Panc1 (cell line): ENCODE data around the gene ATP7B. TPM values are rescaled to one million over a fixed set of nuclear protein-coding genes. Genes with fewer than 3 reads are reported as not detected.

Experiments used
- ATAC-seq: fragments of 200-7000 bp; cut with Tn5 transposase; 2 replicates; pipeline ENCODE4 v1.9.1; 2020; ENCODE audit warnings: mild to moderate bottlenecking, moderate library complexity
- BruUV-seq: library from RNA; stranded (reverse); fragments of 400-500 nt; replicated peaks from 2 replicates; lab custom pipeline; 2021; lab: Mats Ljungman, UMichigan
- CTCF ChIA-PET: fragments of 300-600 bp; sonication (Branson Sonifier 250); formaldehyde crosslinking; loops from one replicate; lab custom pipeline; 2022; ENCODE audit warnings: antibody characterized with exemption; lab: Charles Lee
- POLR2A ChIA-PET: fragments of 300-600 bp; sonication (Branson Sonifier 250); formaldehyde crosslinking; loops from one replicate; lab custom pipeline; 2022; ENCODE audit warnings: antibody characterized with exemption; lab: Charles Lee
- DNase-seq: peaks from one replicate; pipeline ENCODE4 v3.0.0-alpha.2; 2010; ENCODE audit warnings: low read depth, low spot score
- H3K27ac ChIP-seq: 2 replicates; pipeline ENCODE4 v1.5.1; 2011; ENCODE audit warnings: mild to moderate bottlenecking, low read length, inconsistent platforms
- H3K27me3 ChIP-seq: fragments of 200-500 bp; sonication (Bioruptor generic); 2 replicates; pipeline ENCODE4 v1.6.0; 2014; ENCODE audit warnings: low read length, inconsistent platforms; ENCODE audit not compliant: control insufficient read depth, insufficient read depth
- H3K36me3 ChIP-seq: fragments of 200-500 bp; sonication (Bioruptor generic); 2 replicates; pipeline ENCODE4 v1.5.1; 2014; ENCODE audit warnings: inconsistent platforms, mild to moderate bottlenecking, low read length, moderate library complexity; ENCODE audit not compliant: control insufficient read depth, insufficient read depth
- H3K4me1 ChIP-seq: 2 replicates; pipeline ENCODE4 v1.5.1; 2011; ENCODE audit warnings: inconsistent platforms, mild to moderate bottlenecking, low read length, moderate library complexity; ENCODE audit not compliant: control insufficient read depth, insufficient read depth
- H3K4me3 ChIP-seq, 2 experiments: 2 replicates each; pipeline ENCODE4 v1.5.1; 2011 to 2012; ENCODE audit warnings: low read depth in 2 of 2, low read length in 2 of 2, mild to moderate bottlenecking in 2 of 2, inconsistent platforms in 1 of 2, moderate library complexity in 1 of 2
- H3K9me3 ChIP-seq: fragments of 200-500 bp; sonication (Bioruptor generic); 2 replicates; pipeline ENCODE4 v1.5.1; 2014; ENCODE audit warnings: low read depth, mild to moderate bottlenecking, inconsistent platforms, low read length, moderate library complexity; ENCODE audit not compliant: control insufficient read depth, insufficient read depth
- POLR2AphosphoS5 ChIP-seq: IDR thresholded peaks from 2 replicates; pipeline ENCODE4 v1.6.1; 2012; ENCODE audit warnings: mild to moderate bottlenecking, low read depth, low read length, moderate library complexity
- SIN3A ChIP-seq: IDR thresholded peaks from 2 replicates; pipeline ENCODE4 v1.6.1; 2012; ENCODE audit warnings: low read depth, mild to moderate bottlenecking, low read length, moderate library complexity, borderline replicate concordance; ENCODE audit not compliant: insufficient read depth
- TCF7L2 ChIP-seq: IDR thresholded peaks from 2 replicates; pipeline ENCODE4 v1.6.1; 2011; ENCODE audit warnings: mild to moderate bottlenecking, low read depth, low read length, inconsistent platforms
- in situ Hi-C: cut with HindIII; loops from 2 replicates; pipeline ENCODE4 v1.10.0; 2016; ENCODE audit warnings: low sequenced_read_pairs, low pct_unique_long_range_greater_than_20kb
- intact Hi-C: fragments of 100-400 bp; cut with micrococcal nuclease; formaldehyde crosslinking; loops from one replicate; pipeline ENCODE4 v1.10.0; 2022; ENCODE audit not compliant: unreplicated experiment
- total RNA-seq: library from RNA; stranded (reverse); gene quantifications from one replicate; pipeline ENCODE4 v1.2.1, GENCODE V29; 2021; ENCODE audit not compliant: unreplicated experiment
- TF ChIP-seq, protein P1 (sequence below), 2 experiments: IDR thresholded peaks; 2 replicates each; pipeline ENCODE4 v1.6.1; 2011 to 2012; ENCODE audit warnings: low read depth in 2 of 2, control low read depth in 1 of 2, low read length in 1 of 2, mild to moderate bottlenecking in 1 of 2, moderate library complexity in 1 of 2; ENCODE audit not compliant: insufficient read depth in 1 of 2
- TF ChIP-seq, protein P2 (sequence below): fragments of 450-650 bp; IDR thresholded peaks from 2 replicates; pipeline ENCODE4 v1.5.1; 2017; ENCODE audit warnings: mild to moderate bottlenecking

Gene ATP7B
- total RNA-seq, 1 experiment from 2014 or later: 19.6 TPM

DNA sequence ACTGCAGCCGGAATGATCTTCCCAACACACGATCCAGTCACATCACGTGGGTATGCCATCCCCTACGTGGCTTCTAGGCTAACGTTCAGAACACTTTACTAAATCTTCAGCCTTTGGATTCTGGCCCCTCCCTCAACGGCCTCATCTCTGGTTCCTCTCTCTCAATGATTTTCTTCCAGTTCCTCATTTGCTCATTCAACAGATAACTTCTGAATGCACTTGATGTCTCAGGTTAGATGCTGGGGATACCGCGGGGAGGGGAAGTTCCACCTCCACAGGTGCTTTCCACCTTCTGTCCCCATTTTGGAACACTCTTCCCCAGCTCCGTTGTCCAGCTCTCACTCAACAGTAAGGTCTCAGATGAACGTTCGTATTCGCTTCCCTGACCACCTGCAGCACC lies 66.1 kb downstream of the ATP7B start:
- POLR2A ChIA-PET: no interaction called here
- H3K9me3 ChIP-seq: no peaks in the 10 kb centered on the region
- CTCF ChIA-PET: no interaction called here
- ATAC-seq (no peak), DNase-seq (no peak)
- H3K4me1 ChIP-seq: no peaks in the 10 kb centered on the region
- H3K27me3 ChIP-seq: no peaks in the 10 kb centered on the region
- no peak overlapping the region for H3K4me3 ChIP-seq
- no TSS peak for BruUV-seq
- H3K27ac ChIP-seq: no peak overlapping the region
- intact Hi-C loops (no loop called here), in situ Hi-C loops (no loop called here)
- TF ChIP-seq SIN3A (no peak), TCF7L2 (no peak), POLR2AphosphoS5 (no peak)
- TF ChIP-seq, protein P1, sequence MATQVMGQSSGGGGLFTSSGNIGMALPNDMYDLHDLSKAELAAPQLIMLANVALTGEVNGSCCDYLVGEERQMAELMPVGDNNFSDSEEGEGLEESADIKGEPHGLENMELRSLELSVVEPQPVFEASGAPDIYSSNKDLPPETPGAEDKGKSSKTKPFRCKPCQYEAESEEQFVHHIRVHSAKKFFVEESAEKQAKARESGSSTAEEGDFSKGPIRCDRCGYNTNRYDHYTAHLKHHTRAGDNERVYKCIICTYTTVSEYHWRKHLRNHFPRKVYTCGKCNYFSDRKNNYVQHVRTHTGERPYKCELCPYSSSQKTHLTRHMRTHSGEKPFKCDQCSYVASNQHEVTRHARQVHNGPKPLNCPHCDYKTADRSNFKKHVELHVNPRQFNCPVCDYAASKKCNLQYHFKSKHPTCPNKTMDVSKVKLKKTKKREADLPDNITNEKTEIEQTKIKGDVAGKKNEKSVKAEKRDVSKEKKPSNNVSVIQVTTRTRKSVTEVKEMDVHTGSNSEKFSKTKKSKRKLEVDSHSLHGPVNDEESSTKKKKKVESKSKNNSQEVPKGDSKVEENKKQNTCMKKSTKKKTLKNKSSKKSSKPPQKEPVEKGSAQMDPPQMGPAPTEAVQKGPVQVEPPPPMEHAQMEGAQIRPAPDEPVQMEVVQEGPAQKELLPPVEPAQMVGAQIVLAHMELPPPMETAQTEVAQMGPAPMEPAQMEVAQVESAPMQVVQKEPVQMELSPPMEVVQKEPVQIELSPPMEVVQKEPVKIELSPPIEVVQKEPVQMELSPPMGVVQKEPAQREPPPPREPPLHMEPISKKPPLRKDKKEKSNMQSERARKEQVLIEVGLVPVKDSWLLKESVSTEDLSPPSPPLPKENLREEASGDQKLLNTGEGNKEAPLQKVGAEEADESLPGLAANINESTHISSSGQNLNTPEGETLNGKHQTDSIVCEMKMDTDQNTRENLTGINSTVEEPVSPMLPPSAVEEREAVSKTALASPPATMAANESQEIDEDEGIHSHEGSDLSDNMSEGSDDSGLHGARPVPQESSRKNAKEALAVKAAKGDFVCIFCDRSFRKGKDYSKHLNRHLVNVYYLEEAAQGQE (IDR thresholded peaks at IDR 0.05; ENCODE audit: insufficient read depth in 1 of 2, low read depth in 2 of 2, low read length in 1 of 2): no peak
- TF ChIP-seq, protein P2, sequence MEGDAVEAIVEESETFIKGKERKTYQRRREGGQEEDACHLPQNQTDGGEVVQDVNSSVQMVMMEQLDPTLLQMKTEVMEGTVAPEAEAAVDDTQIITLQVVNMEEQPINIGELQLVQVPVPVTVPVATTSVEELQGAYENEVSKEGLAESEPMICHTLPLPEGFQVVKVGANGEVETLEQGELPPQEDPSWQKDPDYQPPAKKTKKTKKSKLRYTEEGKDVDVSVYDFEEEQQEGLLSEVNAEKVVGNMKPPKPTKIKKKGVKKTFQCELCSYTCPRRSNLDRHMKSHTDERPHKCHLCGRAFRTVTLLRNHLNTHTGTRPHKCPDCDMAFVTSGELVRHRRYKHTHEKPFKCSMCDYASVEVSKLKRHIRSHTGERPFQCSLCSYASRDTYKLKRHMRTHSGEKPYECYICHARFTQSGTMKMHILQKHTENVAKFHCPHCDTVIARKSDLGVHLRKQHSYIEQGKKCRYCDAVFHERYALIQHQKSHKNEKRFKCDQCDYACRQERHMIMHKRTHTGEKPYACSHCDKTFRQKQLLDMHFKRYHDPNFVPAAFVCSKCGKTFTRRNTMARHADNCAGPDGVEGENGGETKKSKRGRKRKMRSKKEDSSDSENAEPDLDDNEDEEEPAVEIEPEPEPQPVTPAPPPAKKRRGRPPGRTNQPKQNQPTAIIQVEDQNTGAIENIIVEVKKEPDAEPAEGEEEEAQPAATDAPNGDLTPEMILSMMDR: no peak
- no peaks in the 10 kb centered on the region for H3K36me3 ChIP-seq

DNA sequence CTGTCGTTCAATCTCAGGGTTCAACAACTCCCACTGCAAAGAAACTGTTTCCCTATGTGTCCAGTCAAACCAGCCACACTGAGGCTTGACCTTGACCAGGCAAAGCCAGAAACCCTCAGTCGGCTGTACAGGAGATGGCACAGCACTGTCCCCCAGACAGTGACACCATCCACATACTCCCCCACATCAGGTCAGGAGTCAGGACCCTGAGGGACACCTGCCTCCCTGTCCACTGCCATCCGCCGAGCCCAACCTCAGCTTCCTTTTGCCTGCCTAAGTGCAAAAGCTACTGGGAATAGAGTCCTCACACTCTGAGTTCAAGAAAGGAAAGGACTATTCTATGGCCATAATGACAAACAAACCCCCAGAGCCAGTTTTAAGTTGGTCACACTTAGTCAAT lies 66.8 kb downstream of the ATP7B start:
- intact Hi-C loops: no loop called here
- in situ Hi-C loops: no loop called here
- ATAC-seq (no peak), DNase-seq (no peak)
- H3K4me1 ChIP-seq: no peaks in the 10 kb centered on the region
- TF ChIP-seq TCF7L2 (no peak), SIN3A (no peak), POLR2AphosphoS5 (no peak)
- TF ChIP-seq, protein P1 (IDR thresholded peaks at IDR 0.05; ENCODE audit: insufficient read depth in 1 of 2, low read depth in 2 of 2, low read length in 1 of 2): no peak
- TF ChIP-seq, protein P2: no peak
- CTCF ChIA-PET: no interaction called here
- H3K9me3 ChIP-seq: no peaks in the 10 kb centered on the region
- no peak overlapping the region for H3K4me3 ChIP-seq
- BruUV-seq: no TSS peak
- no peaks in the 10 kb centered on the region for H3K27me3 ChIP-seq
- POLR2A ChIA-PET: no interaction called here
- H3K27ac ChIP-seq: no peak overlapping the region
- H3K36me3 ChIP-seq: no peaks in the 10 kb centered on the region
